OCI-LY7 (cell line): ENCODE results near the gene APBB2. TPM values are rescaled to one million over a fixed set of nuclear protein-coding genes. Genes with fewer than 3 reads are reported as not detected.

Experiments
- BruUV-seq: library from RNA; stranded (reverse); fragments of 400-500 nt; replicated peaks from 2 replicates; lab custom pipeline; 2021; lab: Mats Ljungman, UMichigan
- CTCF ChIA-PET: fragments of 300-600 bp; sonication (Branson Sonifier 250); formaldehyde crosslinking; loops from one replicate; lab custom pipeline; 2022; ENCODE audit warnings: antibody characterized with exemption; ENCODE audit not compliant: unreplicated experiment; lab: Charles Lee
- POLR2A ChIA-PET: fragments of 300-600 bp; sonication (Branson Sonifier 250); formaldehyde crosslinking; loops from one replicate; lab custom pipeline; 2022; ENCODE audit warnings: antibody characterized with exemption; lab: Charles Lee
- DNase-seq: peaks from one replicate; pipeline ENCODE4 v3.0.0-alpha.2; 2015; ENCODE audit warnings: low spot score
- H2AFZ ChIP-seq: fragments of 200-600 bp; sonication (generic), shearing (Covaris generic); 2 replicates; pipeline ENCODE4 v1.6.1; 2014; ENCODE audit warnings: mild to moderate bottlenecking, antibody characterized with exemption, low read length, moderate library complexity
- H3K27ac ChIP-seq: fragments of 200-600 bp; sonication (generic); 2 replicates; pipeline ENCODE4 v1.5.1; 2014; ENCODE audit warnings: mixed run types, low read depth, mild to moderate bottlenecking, moderate library complexity, low read length, inconsistent platforms; ENCODE audit not compliant: poor library complexity, severe bottlenecking
- H3K36me3 ChIP-seq: fragments of 200-600 bp; sonication (generic); 2 replicates; pipeline ENCODE4 v1.6.1; 2014; ENCODE audit warnings: mild to moderate bottlenecking, antibody characterized with exemption, low read length, moderate library complexity, mixed read lengths; ENCODE audit not compliant: insufficient read depth
- H3K4me1 ChIP-seq: fragments of 200-600 bp; sonication (generic); 2 replicates; pipeline ENCODE4 v1.5.1; 2014; ENCODE audit warnings: mild to moderate bottlenecking, low read length; ENCODE audit not compliant: insufficient read depth, poor library complexity, severe bottlenecking
- H3K4me2 ChIP-seq: fragments of 200-600 bp; sonication (generic); 2 replicates; pipeline ENCODE4 v1.6.1; 2014; ENCODE audit warnings: mild to moderate bottlenecking, low read length
- H3K4me3 ChIP-seq: fragments of 200-600 bp; sonication (generic); 2 replicates; pipeline ENCODE4 v1.5.1; 2014; ENCODE audit warnings: mild to moderate bottlenecking, low read depth, low read length; ENCODE audit not compliant: poor library complexity, severe bottlenecking
- H3K79me2 ChIP-seq: fragments of 200-600 bp; sonication (generic); 2 replicates; pipeline ENCODE4 v1.6.1; 2016; ENCODE audit warnings: low read depth, mild to moderate bottlenecking, low read length, moderate library complexity, mixed read lengths; ENCODE audit not compliant: insufficient read depth
- H3K9me2 ChIP-seq: fragments of 200-600 bp; sonication (generic); 2 replicates; pipeline ENCODE4 v1.6.1; 2016; ENCODE audit warnings: mild to moderate bottlenecking, low read length, mixed read lengths; ENCODE audit not compliant: insufficient read depth
- H3K9me3 ChIP-seq: fragments of 200-600 bp; sonication (generic); 2 replicates; pipeline ENCODE4 v1.6.1; 2014; ENCODE audit warnings: mild to moderate bottlenecking, mixed run types, low read length, mixed read lengths
- H4K20me1 ChIP-seq: fragments of 200-600 bp; sonication (generic); 2 replicates; pipeline ENCODE4 v1.6.1; 2014; ENCODE audit warnings: mild to moderate bottlenecking, antibody characterized with exemption, low read length, moderate library complexity, mixed read lengths; ENCODE audit not compliant: insufficient read depth
- EZH2phosphoT487 ChIP-seq: fragments of 200-600 bp; sonication (generic); IDR thresholded peaks from 2 replicates; pipeline ENCODE4 v1.6.1; 2018; ENCODE audit warnings: low read depth, borderline replicate concordance, mild to moderate bottlenecking, mixed run types, antibody characterized with exemption, low read length, moderate library complexity, mixed read lengths
- intact Hi-C: fragments of 100-400 bp; cut with micrococcal nuclease; formaldehyde crosslinking; loops from one replicate; pipeline ENCODE4 v1.10.0; 2022; ENCODE audit not compliant: unreplicated experiment
- total RNA-seq, 2 experiments: library from RNA; depleted of rRNA in 1 of 2; stranded (reverse); fragments of >200 nt in 1 of 2; shearing (Covaris generic) in 1 of 2; gene quantifications; 2 replicates each; pipeline ENCODE4 v1.2.3, GENCODE V29; 2014 to 2022
- TF ChIP-seq, protein P1 (sequence below): fragments of 200-600 bp; sonication (generic); conservative IDR thresholded peaks from 2 replicates; pipeline ENCODE4 v1.5.1; 2014; ENCODE audit warnings: mild to moderate bottlenecking, antibody characterized with exemption, low read length, moderate library complexity, mixed read lengths

The APBB2 gene
- total RNA-seq, 2 experiments from 2014 or later = 66.4 to 88.5 TPM

DNA sequence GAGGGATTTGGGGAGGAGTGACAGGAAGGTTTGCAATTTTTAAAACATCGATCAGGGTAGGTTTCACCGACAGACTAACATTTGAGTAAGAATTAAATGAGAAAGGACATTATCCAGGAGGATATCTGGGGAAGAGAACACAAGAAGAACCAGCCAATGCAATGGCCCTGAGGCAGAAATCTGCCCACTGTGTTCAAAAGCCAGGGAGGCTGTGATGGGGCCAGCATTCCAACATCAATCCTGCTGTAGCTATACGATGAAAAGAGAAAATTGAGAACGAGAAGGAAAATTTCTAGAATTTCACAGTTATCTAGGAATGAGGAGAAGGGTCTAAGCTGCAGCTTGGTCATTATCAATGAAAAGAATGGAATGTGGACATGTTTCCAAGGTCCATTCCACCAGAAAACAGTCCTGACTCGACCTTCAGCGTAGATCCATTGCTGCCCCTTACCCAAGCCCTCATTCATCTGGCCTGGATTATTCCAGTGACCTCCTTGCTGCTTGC, 84.4 kb downstream of the APBB2 start:
- TF ChIP-seq, protein P1, sequence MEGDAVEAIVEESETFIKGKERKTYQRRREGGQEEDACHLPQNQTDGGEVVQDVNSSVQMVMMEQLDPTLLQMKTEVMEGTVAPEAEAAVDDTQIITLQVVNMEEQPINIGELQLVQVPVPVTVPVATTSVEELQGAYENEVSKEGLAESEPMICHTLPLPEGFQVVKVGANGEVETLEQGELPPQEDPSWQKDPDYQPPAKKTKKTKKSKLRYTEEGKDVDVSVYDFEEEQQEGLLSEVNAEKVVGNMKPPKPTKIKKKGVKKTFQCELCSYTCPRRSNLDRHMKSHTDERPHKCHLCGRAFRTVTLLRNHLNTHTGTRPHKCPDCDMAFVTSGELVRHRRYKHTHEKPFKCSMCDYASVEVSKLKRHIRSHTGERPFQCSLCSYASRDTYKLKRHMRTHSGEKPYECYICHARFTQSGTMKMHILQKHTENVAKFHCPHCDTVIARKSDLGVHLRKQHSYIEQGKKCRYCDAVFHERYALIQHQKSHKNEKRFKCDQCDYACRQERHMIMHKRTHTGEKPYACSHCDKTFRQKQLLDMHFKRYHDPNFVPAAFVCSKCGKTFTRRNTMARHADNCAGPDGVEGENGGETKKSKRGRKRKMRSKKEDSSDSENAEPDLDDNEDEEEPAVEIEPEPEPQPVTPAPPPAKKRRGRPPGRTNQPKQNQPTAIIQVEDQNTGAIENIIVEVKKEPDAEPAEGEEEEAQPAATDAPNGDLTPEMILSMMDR = no peak
- TF ChIP-seq EZH2phosphoT487 = no peak
- intact Hi-C loops = loop anchor here (5.0 kb wide), 1 partner anchor 82 kb away; the partner anchor contains the start of gene APBB2
- Histone ChIP-seq H3K4me2 (no peak overlapping the region), H4K20me1 (no peaks in the 10 kb centered on the region), H3K4me1 (peaks cover 30% of the 10 kb centered on the region), H3K79me2 (peaks cover 20% of the 10 kb centered on the region; the same call in 1 of the 2 replicates), H3K27ac (no peak overlapping the region), H3K4me3 (no peak overlapping the region), H3K9me2 (no peaks in the 10 kb centered on the region), H3K9me3 (no peaks in the 10 kb centered on the region), H3K36me3 (no peaks in the 10 kb centered on the region), H2AFZ (no peak overlapping the region)
- BruUV-seq = no TSS peak
- ChIA-PET POLR2A (interaction anchor here (0.6 to 0.9 kb wide), 3 partner anchors 16 to 86 kb away, joined by 3 to 4 read pairs (median 3); no protein-coding TSS in a partner anchor), CTCF (no interaction called here)
- no peak for DNase-seq

GRCh38 chr4:41129128-41129754, 85.1 kb downstream of the APBB2 start:
- H3K4me1 ChIP-seq = peaks cover 23% of the 10 kb centered on the region
- H4K20me1 ChIP-seq = no peaks in the 10 kb centered on the region
- peaks cover 20% of the 10 kb centered on the region; the same call in 1 of the 2 replicates for H3K79me2 ChIP-seq
- H3K9me3 ChIP-seq = no peaks in the 10 kb centered on the region
- ChIA-PET POLR2A (no interaction called here), CTCF (no interaction called here)
- no peak overlapping the region for H3K4me2 ChIP-seq
- intact Hi-C loops = no loop called here
- no TSS peak for BruUV-seq
- no peak overlapping the region for H3K27ac ChIP-seq
- H3K4me3 ChIP-seq = no peak overlapping the region
- H2AFZ ChIP-seq = no peak overlapping the region
- no peak for DNase-seq
- H3K36me3 ChIP-seq = no peaks in the 10 kb centered on the region
- TF ChIP-seq, protein P1 = no peak
- TF ChIP-seq EZH2phosphoT487 = no peak
- H3K9me2 ChIP-seq = no peaks in the 10 kb centered on the region
